PC-9 (cell line): ENCODE measurements around the gene RCE1. TPM values are rescaled to one million over a fixed set of nuclear protein-coding genes. Genes with fewer than 3 reads are reported as not detected.

ENCODE experiments used
- BruUV-seq: library from RNA; stranded (reverse); fragments of 400-500 nt; replicated peaks from 2 replicates; lab custom pipeline; 2021; lab: Mats Ljungman, UMichigan
- CTCF ChIA-PET: fragments of 300-600 bp; sonication (Branson Sonifier 250); formaldehyde crosslinking; loops from one replicate; lab custom pipeline; 2022; ENCODE audit warnings: antibody characterized with exemption; lab: Charles Lee
- POLR2A ChIA-PET: fragments of 300-600 bp; sonication (Branson Sonifier 250); formaldehyde crosslinking; loops from one replicate; lab custom pipeline; 2022; ENCODE audit warnings: antibody characterized with exemption; ENCODE audit not compliant: unreplicated experiment; lab: Charles Lee
- DNase-seq, 2 experiments: peaks; one replicate each; pipeline versions ENCODE4 v3.0.0 to v3.0.0-alpha.2; 2015 to 2022; ENCODE audit warnings: mixed read lengths in 1 of 2
- H2AFZ ChIP-seq: fragments of 200-600 bp; sonication (generic); 2 replicates; pipeline ENCODE4 v1.8.1; 2017; ENCODE audit warnings: antibody characterized with exemption
- H3F3A ChIP-seq: fragments of 200-600 bp; sonication (generic); 2 replicates; pipeline ENCODE4 v1.8.1; 2017; ENCODE audit warnings: antibody characterized with exemption, mild to moderate bottlenecking, low read depth; ENCODE audit not compliant: insufficient read depth
- H3K27ac ChIP-seq: fragments of 200-600 bp; sonication (generic); 2 replicates; pipeline ENCODE4 v1.6.1; 2016; ENCODE audit warnings: mixed run types
- H3K27me3 ChIP-seq: fragments of 200-600 bp; sonication (generic); 2 replicates; pipeline ENCODE4 v1.6.1; 2016; ENCODE audit warnings: low read depth, mixed run types; ENCODE audit not compliant: insufficient read depth
- H3K36me3 ChIP-seq: fragments of 200-600 bp; sonication (generic); 2 replicates; pipeline ENCODE4 v1.6.1; 2016; ENCODE audit warnings: low read depth, mixed run types
- H3K4me1 ChIP-seq: fragments of 200-600 bp; sonication (generic); replicated peaks from 2 replicates; pipeline ENCODE4 v1.6.1; 2016; ENCODE audit warnings: mixed run types; ENCODE audit not compliant: insufficient read depth
- H3K4me2 ChIP-seq: fragments of 200-600 bp; sonication (generic); 2 replicates; pipeline ENCODE4 v1.6.1; 2017; ENCODE audit warnings: mixed run types
- H3K4me3 ChIP-seq: fragments of 200-600 bp; sonication (generic); 2 replicates; pipeline ENCODE4 v1.6.1; 2016; ENCODE audit warnings: mixed run types
- H3K79me2 ChIP-seq: fragments of 200-600 bp; sonication (generic); 2 replicates; pipeline ENCODE4 v1.6.1; 2017; ENCODE audit warnings: low read depth, mixed run types
- H3K9me2 ChIP-seq: fragments of 200-600 bp; sonication (generic); 2 replicates; pipeline ENCODE4 v1.8.1; 2017; ENCODE audit warnings: mild to moderate bottlenecking; ENCODE audit not compliant: insufficient read depth
- H3K9me3 ChIP-seq: fragments of 200-600 bp; sonication (generic); 2 replicates; pipeline ENCODE4 v1.8.1; 2016; ENCODE audit warnings: low read depth; ENCODE audit not compliant: insufficient read depth
- H4K20me1 ChIP-seq: fragments of 200-600 bp; sonication (generic); 2 replicates; pipeline ENCODE4 v1.8.1; 2017; ENCODE audit not compliant: insufficient read depth
- CTCF ChIP-seq: fragments of 200-600 bp; sonication (generic); conservative IDR thresholded peaks from 2 replicates; pipeline ENCODE4 v1.6.1; 2017; ENCODE audit warnings: mixed run types, antibody characterized with exemption, mild to moderate bottlenecking, moderate library complexity
- EZH2 ChIP-seq: fragments of 200-600 bp; sonication (generic); IDR thresholded peaks from 2 replicates; pipeline ENCODE4 v1.8.0; 2017; ENCODE audit warnings: antibody characterized with exemption, low read depth
- intact Hi-C: fragments of 100-400 bp; cut with micrococcal nuclease; formaldehyde crosslinking; loops from one replicate; pipeline ENCODE4 v1.10.0; 2022; ENCODE audit not compliant: unreplicated experiment
- total RNA-seq: library from RNA; stranded (reverse); gene quantifications from 2 replicates; pipeline ENCODE4 v1.2.3, GENCODE V29; 2021

Gene RCE1
- total RNA-seq, 1 experiment from 2014 or later = 42.9 TPM

GRCh38 chr11:66894141-66894540 lies 50.9 kb downstream of the RCE1 start:
- Histone ChIP-seq H3K4me3 (no peak overlapping the region), H3K79me2 (no peaks in the 10 kb centered on the region), H3K27ac (no peak overlapping the region), H3K36me3 (no peaks in the 10 kb centered on the region), H3K9me3 (no peaks in the 10 kb centered on the region), H3K9me2 (no peaks in the 10 kb centered on the region), H2AFZ (no peak overlapping the region), H4K20me1 (no peaks in the 10 kb centered on the region), H3K27me3 (no peaks in the 10 kb centered on the region), H3K4me1 (peaks cover 35% of the 10 kb centered on the region), H3F3A (peaks cover 19% of the 10 kb centered on the region; the same call in 1 of the 2 replicates), H3K4me2 (no peak overlapping the region)
- BruUV-seq = no TSS peak
- CTCF ChIA-PET = interaction anchor here (0.6 to 1.0 kb wide), 2 partner anchors 133 to 735 kb away, joined by 3 read pairs; no protein-coding TSS in a partner anchor
- TF ChIP-seq EZH2 (no peak), CTCF (no peak)
- no peak for DNase-seq
- POLR2A ChIA-PET = interaction anchor here (0.6 kb wide), 1 partner anchor 457 kb away, joined by 3 read pairs; no protein-coding TSS in a partner anchor
- intact Hi-C loops = no loop called here

Other genes with a start within 250 kb of the RCE1 start
- gene RBM14, start 226.8 kb upstream of the RCE1 start, total RNA-seq = 108 and 112 TPM in 2 replicates
- 131 and 140 TPM in 2 replicates for gene RBM4, start 204.7 kb upstream of the RCE1 start, total RNA-seq
- gene RBM4B, start 165.6 kb upstream of the RCE1 start, total RNA-seq = 17.8 and 24.8 TPM in 2 replicates
- gene SPTBN2, start 114.2 kb upstream of the RCE1 start, total RNA-seq = 51.0 and 66.8 TPM in 2 replicates
- gene LRFN4, start 13.6 kb downstream of the RCE1 start, total RNA-seq = 13.8 and 26.6 TPM in 2 replicates
- gene PC, start 114.9 kb downstream of the RCE1 start, total RNA-seq = 34.9 and 38.9 TPM in 2 replicates
- gene C11orf86, start 131.9 kb downstream of the RCE1 start, total RNA-seq = not detected in 2 replicates
- 11.1 and 12.3 TPM in 2 replicates for gene SYT12, start 179.7 kb downstream of the RCE1 start, total RNA-seq
- 127 and 156 TPM in 2 replicates for gene RHOD, start 213.4 kb downstream of the RCE1 start, total RNA-seq